GM12891 (cell line): ENCODE results near the gene SKIC8.

ENCODE experiments used
- POLR2A ChIP-seq: IDR thresholded peaks from 2 replicates; pipeline ENCODE4 v1.6.1; 2011; ENCODE audit warnings: low read depth, low read length, control low read depth
- POLR2AphosphoS5 ChIP-seq: IDR thresholded peaks from 2 replicates; pipeline ENCODE4 v1.6.1; 2011; ENCODE audit warnings: low read depth, low read length, control low read depth
- POU2F2 ChIP-seq: IDR thresholded peaks from 2 replicates; pipeline ENCODE4 v1.6.1; 2011; ENCODE audit warnings: low read depth, mild to moderate bottlenecking, control low read depth, low read length, moderate library complexity
- SPI1 ChIP-seq: IDR thresholded peaks from 2 replicates; pipeline ENCODE4 v1.6.1; 2011; ENCODE audit warnings: low read depth, low read length, control low read depth
- TAF1 ChIP-seq: IDR thresholded peaks from 2 replicates; pipeline ENCODE4 v1.6.1; 2011; ENCODE audit warnings: low read depth, low read length, control low read depth

DNA sequence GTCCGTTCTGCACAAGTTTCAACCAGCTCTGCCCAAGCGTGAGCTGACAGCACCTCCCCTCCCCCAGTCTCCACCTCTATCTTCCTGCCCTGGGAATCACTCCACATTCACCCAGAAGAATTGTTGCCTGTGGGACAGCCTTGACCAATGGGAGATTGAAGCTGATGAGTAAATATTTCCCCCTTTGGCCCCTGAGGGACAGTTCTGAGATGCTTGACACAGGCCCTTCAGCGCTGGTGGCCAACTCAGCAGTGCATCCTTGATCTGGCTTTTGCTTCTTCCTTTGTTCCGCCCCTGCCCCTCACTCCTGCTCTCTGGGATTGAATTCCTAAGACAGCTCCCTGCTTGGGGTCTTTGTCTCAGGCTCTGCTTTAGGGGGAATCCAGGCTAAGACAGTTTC lies 13.1 kb upstream of the SKIC8 start:
- no peak for TF ChIP-seq POLR2A
- no peak for TF ChIP-seq TAF1
- TF ChIP-seq POLR2AphosphoS5 = no peak
- no peak for TF ChIP-seq SPI1
- no peak for TF ChIP-seq POU2F2
